H1 (cell line): ENCODE data around the gene ARHGAP12. TPM values are rescaled to one million over a fixed set of nuclear protein-coding genes. Genes with fewer than 3 reads are reported as not detected.

Experiments used
- CTCF ChIA-PET: fragments of 300-600 bp; sonication (Branson Sonifier 250); formaldehyde crosslinking; loops from one replicate; lab custom pipeline; 2021; ENCODE audit not compliant: partially characterized antibody; lab: Charles Lee
- POLR2A ChIA-PET: fragments of 300-600 bp; sonication (Branson Sonifier 250); formaldehyde crosslinking; loops from one replicate; lab custom pipeline; 2021; ENCODE audit warnings: inconsistent platforms; ENCODE audit not compliant: partially characterized antibody; lab: Charles Lee
- DNase-seq, 2 experiments: peaks; one replicate each; pipeline versions ENCODE4 v3.0.0 to v3.0.0-alpha.2; 2010 to 2022; ENCODE audit warnings: low spot score in 2 of 2, low read depth in 1 of 2, mixed read lengths in 1 of 2
- FAIRE-seq: peaks from 2 replicates; lab custom pipeline; 2011; peaks lifted over from hg19 to GRCh38; lab: Jason Lieb, UNC
- H2AFZ ChIP-seq: 2 replicates; pipeline ENCODE4 v1.8.1; 2012; ENCODE audit warnings: low read length, inconsistent platforms
- H2AK5ac ChIP-seq: 2 replicates; pipeline ENCODE4 v1.6.1; 2013; ENCODE audit warnings: low read depth, low read length
- H2BK120ac ChIP-seq: replicated peaks from 2 replicates; pipeline ENCODE3; 2013; ENCODE audit warnings: low read depth, low read length, inconsistent platforms
- H2BK12ac ChIP-seq: 2 replicates; pipeline ENCODE4 v1.6.1; 2013; ENCODE audit warnings: low read depth, low read length
- H2BK15ac ChIP-seq: 2 replicates; pipeline ENCODE4 v1.6.1; 2013; ENCODE audit warnings: low read length
- H2BK20ac ChIP-seq: 2 replicates; pipeline ENCODE4 v1.6.1; 2013; ENCODE audit warnings: low read length
- H2BK5ac ChIP-seq: 2 replicates; pipeline ENCODE4 v1.6.1; 2013; ENCODE audit warnings: low read depth, low read length
- H3K14ac ChIP-seq: 2 replicates; pipeline ENCODE4 v1.6.1; 2013; ENCODE audit warnings: inconsistent platforms; ENCODE audit not compliant: insufficient read length
- H3K18ac ChIP-seq: 2 replicates; pipeline ENCODE4 v1.6.1; 2013; ENCODE audit warnings: low read length; ENCODE audit errors: extremely low read depth
- H3K23ac ChIP-seq: 2 replicates; pipeline ENCODE4 v1.6.1; 2013; ENCODE audit warnings: inconsistent platforms; ENCODE audit not compliant: insufficient read length
- H3K23me2 ChIP-seq: 2 replicates; pipeline ENCODE4 v1.6.1; 2013; ENCODE audit warnings: low read depth, low read length
- H3K27ac ChIP-seq: 2 replicates; pipeline ENCODE4 v1.6.1; 2011; ENCODE audit warnings: low read depth, low read length, inconsistent platforms
- H3K27me3 ChIP-seq, 4 experiments: replicated peaks in 1 of 4; 1 replicate in 1 of 4; 2 replicates in 3 of 4; pipeline versions ENCODE4 v1.6.1 to v1.8.1; 2011 to 2013; ENCODE audit warnings: low read length in 3 of 4, mild to moderate bottlenecking in 3 of 4, inconsistent platforms in 2 of 4, mixed read lengths in 2 of 4, moderate library complexity in 1 of 4; ENCODE audit not compliant: control insufficient read depth in 3 of 4, insufficient read depth in 3 of 4; ENCODE audit errors: extremely low read depth in 1 of 4
- H3K36me3 ChIP-seq, 4 experiments: 2 replicates each; pipeline versions ENCODE4 v1.6.1 to v1.8.1; 2011 to 2013; ENCODE audit warnings: mild to moderate bottlenecking in 4 of 4, low read length in 3 of 4, moderate library complexity in 2 of 4, control low read depth in 1 of 4, inconsistent platforms in 1 of 4; ENCODE audit not compliant: insufficient read depth in 4 of 4, control insufficient read depth in 2 of 4
- H3K4ac ChIP-seq: replicated peaks from 2 replicates; pipeline ENCODE3; 2013; ENCODE audit warnings: low read length, low read depth, mixed read lengths, inconsistent platforms; ENCODE audit not compliant: insufficient read length
- H3K4me1 ChIP-seq, 4 experiments: replicated peaks in 1 of 4; 1 replicate in 1 of 4; 2 replicates in 3 of 4; pipeline versions ENCODE4 v1.6.1 to v1.8.1; 2011 to 2013; ENCODE audit warnings: low read length in 3 of 4, inconsistent platforms in 2 of 4, mixed read lengths in 1 of 4; ENCODE audit not compliant: insufficient read depth in 4 of 4, control insufficient read depth in 3 of 4
- H3K4me2 ChIP-seq, 2 experiments: 2 replicates each; pipeline versions ENCODE4 v1.6.1 to v1.8.1; 2011 to 2013; ENCODE audit warnings: low read depth in 2 of 2, low read length in 2 of 2, control low read depth in 1 of 2, inconsistent platforms in 1 of 2, mild to moderate bottlenecking in 1 of 2; ENCODE audit not compliant: insufficient read depth in 1 of 2
- H3K4me3 ChIP-seq, 4 experiments: fragments of 200-600, 300-600 bp in 1 of 4; sonication (generic), shearing (Covaris generic), sonication (Bioruptor Twin) in 1 of 4; 2 replicates each; pipeline versions ENCODE4 v1.5.1 to v1.8.1; 2011 to 2016; ENCODE audit warnings: low read length in 4 of 4, low read depth in 3 of 4, control low read depth in 2 of 4, inconsistent platforms in 2 of 4, mild to moderate bottlenecking in 2 of 4, mixed read lengths in 1 of 4, moderate library complexity in 1 of 4; ENCODE audit not compliant: insufficient read depth in 2 of 4; ENCODE audit errors: extremely low read depth in 1 of 4
- H3K56ac ChIP-seq: replicated peaks from 2 replicates; pipeline ENCODE3; 2013; ENCODE audit warnings: low read depth, mild to moderate bottlenecking, mixed read lengths, low read length, inconsistent platforms; ENCODE audit not compliant: insufficient read length
- H3K79me1 ChIP-seq: 2 replicates; pipeline ENCODE4 v1.6.1; 2013; ENCODE audit warnings: low read depth, low read length, control low read depth
- H3K79me2 ChIP-seq, 2 experiments: 2 replicates each; pipeline versions ENCODE4 v1.6.1 to v1.8.1; 2012 to 2013; ENCODE audit warnings: low read length in 2 of 2, mild to moderate bottlenecking in 2 of 2, inconsistent platforms in 1 of 2; ENCODE audit not compliant: insufficient read depth in 2 of 2, control insufficient read depth in 1 of 2
- H3K9ac ChIP-seq, 4 experiments: replicated peaks in 1 of 4; 1 replicate in 1 of 4; 2 replicates in 3 of 4; pipeline versions ENCODE4 v1.6.1 to v1.8.1; 2011 to 2013; ENCODE audit warnings: low read depth in 3 of 4, low read length in 3 of 4, control low read depth in 2 of 4, mild to moderate bottlenecking in 2 of 4, moderate library complexity in 2 of 4, inconsistent platforms in 1 of 4; ENCODE audit errors: extremely low read depth in 1 of 4
- H3K9me3 ChIP-seq, 2 experiments: 2 replicates each; pipeline versions ENCODE4 v1.6.1 to v1.8.1; 2012 to 2013; ENCODE audit warnings: mild to moderate bottlenecking in 2 of 2, moderate library complexity in 2 of 2, control low read depth in 1 of 2, inconsistent platforms in 1 of 2, low read depth in 1 of 2, low read length in 1 of 2, mixed read lengths in 1 of 2; ENCODE audit not compliant: insufficient read depth in 2 of 2
- H4K20me1 ChIP-seq, 2 experiments: replicated peaks in 1 of 2; 2 replicates each; pipeline versions ENCODE3 to v1.8.1; 2011 to 2013; ENCODE audit warnings: inconsistent platforms in 2 of 2, low read length in 2 of 2, mild to moderate bottlenecking in 1 of 2; ENCODE audit not compliant: insufficient read depth in 2 of 2, control insufficient read depth in 1 of 2
- H4K5ac ChIP-seq: 2 replicates; pipeline ENCODE4 v1.6.1; 2013; ENCODE audit warnings: low read length, low read depth, mixed read lengths, inconsistent platforms; ENCODE audit not compliant: insufficient read length
- H4K8ac ChIP-seq: 2 replicates; pipeline ENCODE4 v1.8.0; 2013; ENCODE audit warnings: mild to moderate bottlenecking, moderate library complexity, low read length, inconsistent platforms; ENCODE audit not compliant: insufficient read depth; ENCODE audit errors: extremely low read depth
- H4K91ac ChIP-seq: replicated peaks from 2 replicates; pipeline ENCODE3; 2013; ENCODE audit warnings: low read length, mixed read lengths, inconsistent platforms; ENCODE audit not compliant: insufficient read length
- CBX5 ChIP-seq: fragments of 300-800, 300-1000 bp; sonication (generic); IDR thresholded peaks from 2 replicates; pipeline ENCODE4 v1.7.1; 2016; ENCODE audit warnings: antibody characterized with exemption, low read length, low read depth
- NANOG ChIP-seq: IDR thresholded peaks from 2 replicates; pipeline ENCODE4 v1.6.1; 2011; ENCODE audit warnings: low read length, low read depth, mild to moderate bottlenecking, inconsistent platforms; ENCODE audit not compliant: insufficient read depth, poor library complexity, severe bottlenecking
- SRF ChIP-seq: IDR thresholded peaks from 2 replicates; pipeline ENCODE4 v1.6.1; 2011; ENCODE audit warnings: mild to moderate bottlenecking, low read depth, low read length, moderate library complexity
- TCF12 ChIP-seq: IDR thresholded peaks from 2 replicates; pipeline ENCODE4 v1.6.1; 2011; ENCODE audit warnings: low read depth, mild to moderate bottlenecking, low read length
- WGBS, 2 experiments: shearing (Covaris generic) in 1 of 2; methylation state at CpG; one replicate each; pipeline versions ENCODE4 v1.1.6 to v1.1.7; 2013 to 2015; ENCODE audit warnings: low lambda C conversion rate in 2 of 2, mixed read lengths in 2 of 2, inconsistent platforms in 1 of 2, low coverage in 1 of 2, missing lambda C conversion rate in 1 of 2; ENCODE audit not compliant: insufficient replicate concordance in 2 of 2, insufficient coverage in 1 of 2, insufficient read length in 1 of 2; ENCODE audit errors: extremely low coverage in 1 of 2, missing lambda C conversion rate in 1 of 2; 5-methylcytosine and 5-hydroxymethylcytosine counted together
- polyA plus RNA-seq, 7 experiments: library from polyadenylated mRNA; depleted of rRNA in 3 of 7; stranded (reverse) in 5 of 7; unstranded in 2 of 7; fragments of >200 nt in 5 of 7; fragments of 200-250 nt in 2 of 7; gene quantifications; 1 replicate in 5 of 7; 2 replicates in 1 of 7; 4 replicates in 1 of 7; pipeline versions ENCODE4 v1.2.1 to v1.2.3, GENCODE V29; 2011 to 2013; ENCODE audit warnings: missing spikeins in 2 of 7, mixed read lengths in 2 of 7
- total RNA-seq: library from RNA; stranded (reverse); fragmentation: NEBNext Ultra II Directional; extraction: Animal tissue kit (Norgen Biotek cat#: 25700); gene quantifications from 2 replicates; pipeline ENCODE4 v1.2.1, GENCODE V29; 2021

Gene ARHGAP12
- total and polyA plus RNA-seq, 2 of the 8 experiments (the other 6 are each of a cell fraction or from before 2014, with no cell fraction given), result 10.1 to 39.0 TPM

- no peaks in the 10 kb centered on the region for H3K79me2 ChIP-seq
- WGBS, 2 experiments, result 69% methylated on average over 2 of the region's 2 CpGs; no CpG with 5 or more reads in 1 of the 2 experiments
- no peaks in the 10 kb centered on the region for H3K36me3 ChIP-seq
- no peak overlapping the region for H2BK120ac ChIP-seq
- H2BK5ac ChIP-seq, result no peak overlapping the region
- H3K18ac ChIP-seq, result no peak overlapping the region
- H4K8ac ChIP-seq, result no peak overlapping the region
- H4K91ac ChIP-seq, result no peak overlapping the region
- no peak overlapping the region for H3K27ac ChIP-seq
- no peaks in the 10 kb centered on the region for H3K23me2 ChIP-seq
- FAIRE-seq (no peak), DNase-seq (no peak)
- no peak overlapping the region for H3K56ac ChIP-seq
- CTCF ChIA-PET, result interaction anchor here (0.6 to 0.9 kb wide), 3 partner anchors 16 to 1030 kb away, joined by 3 read pairs; no protein-coding TSS in a partner anchor
- no peak overlapping the region for H3K14ac ChIP-seq
- H2BK20ac ChIP-seq, result no peak overlapping the region
- no peak overlapping the region for H3K9ac ChIP-seq
- H3K4me2 ChIP-seq, result no peak overlapping the region
- no peak overlapping the region for H4K5ac ChIP-seq
- H3K9me3 ChIP-seq, result no peaks in the 10 kb centered on the region
- H2AK5ac ChIP-seq, result no peak overlapping the region
- H3K4me3 ChIP-seq, result no peak overlapping the region
- no peaks in the 10 kb centered on the region for H3K79me1 ChIP-seq
- no peak overlapping the region for H2AFZ ChIP-seq
- no peaks in the 10 kb centered on the region for H3K27me3 ChIP-seq
- H2BK12ac ChIP-seq, result no peak overlapping the region
- H2BK15ac ChIP-seq, result no peak overlapping the region
- H3K23ac ChIP-seq, result no peak overlapping the region
- POLR2A ChIA-PET, result no interaction called here
- H3K4ac ChIP-seq, result no peak overlapping the region
- H3K4me1 ChIP-seq, result no peaks in the 10 kb centered on the region
- H4K20me1 ChIP-seq, result no peaks in the 10 kb centered on the region
- TF ChIP-seq NANOG (no peak), CBX5 (no peak), TCF12 (no peak), SRF (no peak)
These were observed 145.9 kb downstream of the ARHGAP12 start for GRCh38 chr10:31782701-31783100.
